Neural cell (in vitro differentiated cells): ENCODE measurements around the gene NBPF3.
"Not testable (repeated sequence)": the region's sequence is repeated elsewhere in the genome, so short reads cannot be mapped to it uniquely, and the experiment has no call there.

Source experiments
- EP300 ChIP-seq: fragments of 450-650 bp; conservative IDR thresholded peaks from 2 replicates; pipeline ENCODE4 v1.6.1; 2014; ENCODE audit warnings: antibody characterized with exemption, mild to moderate bottlenecking, moderate library complexity; ENCODE audit not compliant: poor library complexity, severe bottlenecking
- EZH2 ChIP-seq: fragments of 200-600, 300-800 bp; shearing (Covaris generic), sonication (generic); IDR thresholded peaks from 2 replicates; pipeline ENCODE4 v1.6.1; 2014; ENCODE audit warnings: antibody characterized with exemption, low read length, borderline replicate concordance, mild to moderate bottlenecking; ENCODE audit not compliant: insufficient read depth, poor library complexity, severe bottlenecking
- POLR2AphosphoS5 ChIP-seq: IDR thresholded peaks from 2 replicates; pipeline ENCODE4 v1.6.1; 2012
- RAD21 ChIP-seq: fragments of 450-650 bp; conservative IDR thresholded peaks from 2 replicates; pipeline ENCODE4 v1.6.1; 2014; ENCODE audit warnings: antibody characterized with exemption, mild to moderate bottlenecking, moderate library complexity
- SMC3 ChIP-seq: fragments of 450-650 bp; conservative IDR thresholded peaks from 2 replicates; pipeline ENCODE4 v1.6.1; 2014; ENCODE audit warnings: antibody characterized with exemption, mild to moderate bottlenecking, moderate library complexity; ENCODE audit not compliant: poor library complexity
- TF ChIP-seq, protein P1 (sequence below): fragments of 450-650 bp; IDR thresholded peaks from 2 replicates; pipeline ENCODE4 v1.5.1; 2014; ENCODE audit warnings: antibody characterized with exemption, mild to moderate bottlenecking, moderate library complexity; ENCODE audit not compliant: poor library complexity, severe bottlenecking
- TF ChIP-seq, protein P2 (sequence below): IDR thresholded peaks from 2 replicates; pipeline ENCODE4 v1.6.1; 2012; ENCODE audit warnings: borderline replicate concordance

DNA sequence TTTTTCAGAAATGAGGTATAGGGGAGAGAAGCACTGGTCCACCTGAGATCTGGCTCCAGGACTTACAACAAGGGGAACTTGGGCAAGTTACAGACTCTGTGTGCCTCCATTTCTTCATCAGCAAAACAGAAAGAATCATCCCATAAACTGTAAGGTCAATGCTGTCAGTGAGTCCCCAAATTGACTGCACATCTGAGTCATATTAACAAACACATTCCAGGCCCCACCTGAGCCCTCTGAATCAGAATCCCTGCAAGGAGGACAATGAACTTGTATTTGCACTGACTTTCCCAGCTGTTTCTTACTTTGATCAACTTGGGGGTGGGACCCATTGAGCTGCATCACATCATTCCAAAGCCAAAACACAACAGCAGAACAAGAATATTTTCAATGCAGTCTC is 25.2 kb downstream of the NBPF3 start:
- TF ChIP-seq, protein P1, sequence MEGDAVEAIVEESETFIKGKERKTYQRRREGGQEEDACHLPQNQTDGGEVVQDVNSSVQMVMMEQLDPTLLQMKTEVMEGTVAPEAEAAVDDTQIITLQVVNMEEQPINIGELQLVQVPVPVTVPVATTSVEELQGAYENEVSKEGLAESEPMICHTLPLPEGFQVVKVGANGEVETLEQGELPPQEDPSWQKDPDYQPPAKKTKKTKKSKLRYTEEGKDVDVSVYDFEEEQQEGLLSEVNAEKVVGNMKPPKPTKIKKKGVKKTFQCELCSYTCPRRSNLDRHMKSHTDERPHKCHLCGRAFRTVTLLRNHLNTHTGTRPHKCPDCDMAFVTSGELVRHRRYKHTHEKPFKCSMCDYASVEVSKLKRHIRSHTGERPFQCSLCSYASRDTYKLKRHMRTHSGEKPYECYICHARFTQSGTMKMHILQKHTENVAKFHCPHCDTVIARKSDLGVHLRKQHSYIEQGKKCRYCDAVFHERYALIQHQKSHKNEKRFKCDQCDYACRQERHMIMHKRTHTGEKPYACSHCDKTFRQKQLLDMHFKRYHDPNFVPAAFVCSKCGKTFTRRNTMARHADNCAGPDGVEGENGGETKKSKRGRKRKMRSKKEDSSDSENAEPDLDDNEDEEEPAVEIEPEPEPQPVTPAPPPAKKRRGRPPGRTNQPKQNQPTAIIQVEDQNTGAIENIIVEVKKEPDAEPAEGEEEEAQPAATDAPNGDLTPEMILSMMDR, result not testable (repeated sequence)
- TF ChIP-seq, protein P2, sequence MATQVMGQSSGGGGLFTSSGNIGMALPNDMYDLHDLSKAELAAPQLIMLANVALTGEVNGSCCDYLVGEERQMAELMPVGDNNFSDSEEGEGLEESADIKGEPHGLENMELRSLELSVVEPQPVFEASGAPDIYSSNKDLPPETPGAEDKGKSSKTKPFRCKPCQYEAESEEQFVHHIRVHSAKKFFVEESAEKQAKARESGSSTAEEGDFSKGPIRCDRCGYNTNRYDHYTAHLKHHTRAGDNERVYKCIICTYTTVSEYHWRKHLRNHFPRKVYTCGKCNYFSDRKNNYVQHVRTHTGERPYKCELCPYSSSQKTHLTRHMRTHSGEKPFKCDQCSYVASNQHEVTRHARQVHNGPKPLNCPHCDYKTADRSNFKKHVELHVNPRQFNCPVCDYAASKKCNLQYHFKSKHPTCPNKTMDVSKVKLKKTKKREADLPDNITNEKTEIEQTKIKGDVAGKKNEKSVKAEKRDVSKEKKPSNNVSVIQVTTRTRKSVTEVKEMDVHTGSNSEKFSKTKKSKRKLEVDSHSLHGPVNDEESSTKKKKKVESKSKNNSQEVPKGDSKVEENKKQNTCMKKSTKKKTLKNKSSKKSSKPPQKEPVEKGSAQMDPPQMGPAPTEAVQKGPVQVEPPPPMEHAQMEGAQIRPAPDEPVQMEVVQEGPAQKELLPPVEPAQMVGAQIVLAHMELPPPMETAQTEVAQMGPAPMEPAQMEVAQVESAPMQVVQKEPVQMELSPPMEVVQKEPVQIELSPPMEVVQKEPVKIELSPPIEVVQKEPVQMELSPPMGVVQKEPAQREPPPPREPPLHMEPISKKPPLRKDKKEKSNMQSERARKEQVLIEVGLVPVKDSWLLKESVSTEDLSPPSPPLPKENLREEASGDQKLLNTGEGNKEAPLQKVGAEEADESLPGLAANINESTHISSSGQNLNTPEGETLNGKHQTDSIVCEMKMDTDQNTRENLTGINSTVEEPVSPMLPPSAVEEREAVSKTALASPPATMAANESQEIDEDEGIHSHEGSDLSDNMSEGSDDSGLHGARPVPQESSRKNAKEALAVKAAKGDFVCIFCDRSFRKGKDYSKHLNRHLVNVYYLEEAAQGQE, result not testable (repeated sequence)
- not testable (repeated sequence) for TF ChIP-seq EZH2, SMC3, POLR2AphosphoS5, EP300, RAD21
